GM12878 (cell line): Measurements from ENCODE around the gene RBM44. TPM values are rescaled to one million over a fixed set of nuclear protein-coding genes. Genes with fewer than 3 reads are reported as not detected.

Experiments
- ATAC-seq: fragments of 200-7000 bp; cut with Tn5 transposase; 3 replicates; pipeline ENCODE4 v1.9.1; 2020; ENCODE audit warnings: mild to moderate bottlenecking, moderate library complexity
- BruUV-seq: library from RNA; stranded (reverse); fragments of 400-500 nt; replicated peaks from 2 replicates; lab custom pipeline; 2021; lab: Mats Ljungman, UMichigan
- CTCF ChIA-PET: fragments of 300-600 bp; sonication (Branson Sonifier 250); formaldehyde crosslinking; extraction: SDS; loops from one replicate; lab custom pipeline; 2021; ENCODE audit warnings: inconsistent platforms; lab: Yijun Ruan, JAX
- POLR2A ChIA-PET: fragments of 350-600 bp; formaldehyde crosslinking; extraction: SDS; loops from one replicate; lab custom pipeline; 2021; ENCODE audit warnings: inconsistent platforms; lab: Charles Lee
- RAD21 ChIA-PET: fragments of 300-600 bp; sonication (Branson Sonifier 250); formaldehyde crosslinking; loops from one replicate; lab custom pipeline; 2023; ENCODE audit warnings: antibody characterized with exemption; ENCODE audit not compliant: unreplicated experiment; lab: Charles Lee
- SMC1A ChIA-PET: fragments of 300-600 bp; sonication (Branson Sonifier 250); formaldehyde crosslinking; loops from one replicate; lab custom pipeline; 2023; ENCODE audit not compliant: unreplicated experiment, uncharacterized antibody; lab: Charles Lee
- DNase-seq: peaks from one replicate; pipeline ENCODE4 v3.0.0-alpha.2; 2011; ENCODE audit warnings: low read depth, low spot score
- FAIRE-seq: peaks from 3 replicates; lab custom pipeline; 2011; peaks lifted over from hg19 to GRCh38; lab: Jason Lieb, UNC
- H2AFZ ChIP-seq: 2 replicates; pipeline ENCODE4 v1.6.0; 2011; ENCODE audit warnings: low read depth, low read length, control low read depth; ENCODE audit not compliant: control insufficient read depth
- H3K27ac ChIP-seq: 2 replicates; pipeline ENCODE4 v1.5.1; 2011; ENCODE audit warnings: control low read depth; ENCODE audit not compliant: control insufficient read depth, insufficient read depth
- H3K27me3 ChIP-seq, 2 experiments: replicated peaks in 1 of 2; 2 replicates each; pipeline versions ENCODE4 v1.6.0 to v1.6.1; 2011; ENCODE audit warnings: low read length in 1 of 2; ENCODE audit not compliant: control insufficient read depth in 2 of 2, insufficient read depth in 2 of 2
- H3K36me3 ChIP-seq, 2 experiments: 2 replicates each; pipeline ENCODE4 v1.5.1; 2011; ENCODE audit warnings: low read length in 1 of 2; ENCODE audit not compliant: control insufficient read depth in 2 of 2, insufficient read depth in 2 of 2
- H3K4me1 ChIP-seq: 2 replicates; pipeline ENCODE4 v1.6.1; 2011; ENCODE audit warnings: mild to moderate bottlenecking, low read length, moderate library complexity, mixed read lengths; ENCODE audit not compliant: control insufficient read depth, insufficient read depth
- H3K4me2 ChIP-seq: 2 replicates; pipeline ENCODE4 v1.6.0; 2011; ENCODE audit warnings: control low read depth; ENCODE audit not compliant: control insufficient read depth, insufficient read depth
- H3K4me3 ChIP-seq: fragments of 200-600 bp; sonication (generic); 2 replicates; pipeline ENCODE4 v1.5.1; 2016
- H3K79me2 ChIP-seq: 2 replicates; pipeline ENCODE4 v1.6.0; 2011; ENCODE audit warnings: low read length; ENCODE audit not compliant: control insufficient read depth, insufficient read depth
- H3K9ac ChIP-seq: 2 replicates; pipeline ENCODE4 v1.8.0; 2011; ENCODE audit warnings: low read length, control low read depth, mixed read lengths; ENCODE audit not compliant: control insufficient read depth, insufficient read depth
- H3K9me3 ChIP-seq: replicated peaks from 3 replicates; pipeline ENCODE4 v1.5.1; 2011; ENCODE audit warnings: mild to moderate bottlenecking, low read length; ENCODE audit not compliant: control insufficient read depth, insufficient read depth
- H4K20me1 ChIP-seq: 2 replicates; pipeline ENCODE4 v1.6.0; 2011; ENCODE audit not compliant: control insufficient read depth, insufficient read depth
- CBX3 ChIP-seq: fragments of 200-600 bp; sonication (generic); IDR thresholded peaks from 2 replicates; pipeline ENCODE4 v1.6.1; 2016; ENCODE audit warnings: low read depth, borderline replicate concordance
- POLR2AphosphoS5 ChIP-seq: IDR thresholded peaks from 2 replicates; pipeline ENCODE4 v1.6.1; 2011; ENCODE audit warnings: mild to moderate bottlenecking, low read length, inconsistent platforms
- REST ChIP-seq: IDR thresholded peaks from 2 replicates; pipeline ENCODE4 v1.6.1; 2012; ENCODE audit warnings: mild to moderate bottlenecking, low read depth, low read length
- TCF12 ChIP-seq: IDR thresholded peaks from 2 replicates; pipeline ENCODE4 v1.6.1; 2011; ENCODE audit warnings: low read depth, mild to moderate bottlenecking, low read length
- WGBS: methylation state at CpG from one replicate; pipeline ENCODE4 v1.1.6; 2016; ENCODE audit warnings: low lambda C conversion rate; ENCODE audit not compliant: insufficient replicate concordance, insufficient coverage; ENCODE audit errors: missing lambda C conversion rate; 5-methylcytosine and 5-hydroxymethylcytosine counted together
- in situ Hi-C: fragments of 300-500 bp; cut with MboI; formaldehyde crosslinking; loops from 9 replicates; pipeline ENCODE4 v1.14.3; 2018; ENCODE audit warnings: mixed read lengths
- intact Hi-C: fragments of 100-400 bp; cut with micrococcal nuclease; formaldehyde crosslinking; loops from one replicate; pipeline ENCODE4 v1.14.2; 2022; ENCODE audit not compliant: unreplicated experiment
- polyA plus RNA-seq, 11 experiments: library from polyadenylated mRNA; depleted of rRNA in 4 of 11; unstranded in 6 of 11; stranded (reverse) in 5 of 11; fragments of >200 nt; fragmentation: Nextera tagmentation in 4 of 11; fragmentation: Illumina TruSeq in 1 of 11; extraction: Ambion mirVana in 4 of 11; extraction: Trizol in 1 of 11; gene quantifications; 1 replicate in 1 of 11; 2 replicates in 10 of 11; pipeline versions ENCODE4 v1.2.1 to v1.2.3, GENCODE V29; 2011 to 2016; ENCODE audit warnings: inconsistent platforms in 2 of 11, missing spikeins in 2 of 11, low read depth in 1 of 11
- total RNA-seq, 4 experiments: library from RNA; depleted of rRNA in 3 of 4; stranded (reverse); fragments of >200 nt in 3 of 4; fragmentation: Illumina TruSeq in 1 of 4; extraction: Trizol in 1 of 4; gene quantifications; 2 replicates each; pipeline versions ENCODE4 v1.2.1 to v1.2.3, GENCODE V29; 2013 to 2021
- TF ChIP-seq, protein P1 (sequence below): fragments of 450-650 bp; IDR thresholded peaks from 2 replicates; pipeline ENCODE4 v1.6.1; 2017; ENCODE audit warnings: antibody characterized with exemption, mild to moderate bottlenecking, moderate library complexity
- TF ChIP-seq, protein P2 (sequence below): fragments of 450-650 bp; IDR thresholded peaks from 2 replicates; pipeline ENCODE4 v1.6.1; 2018; ENCODE audit warnings: mild to moderate bottlenecking, low read depth, moderate library complexity; ENCODE audit not compliant: partially characterized antibody
- TF ChIP-seq, protein P3 (sequence below): fragments of 450-650 bp; IDR thresholded peaks from 2 replicates; pipeline ENCODE4 v1.6.1; 2014; ENCODE audit warnings: mild to moderate bottlenecking

Gene RBM44
- total and polyA plus RNA-seq, 10 of the 15 experiments (the other 5 are each of a cell fraction or from before 2014, with no cell fraction given) = 0.14 to 1.4 (median 0.62) TPM; not detected in 1

DNA sequence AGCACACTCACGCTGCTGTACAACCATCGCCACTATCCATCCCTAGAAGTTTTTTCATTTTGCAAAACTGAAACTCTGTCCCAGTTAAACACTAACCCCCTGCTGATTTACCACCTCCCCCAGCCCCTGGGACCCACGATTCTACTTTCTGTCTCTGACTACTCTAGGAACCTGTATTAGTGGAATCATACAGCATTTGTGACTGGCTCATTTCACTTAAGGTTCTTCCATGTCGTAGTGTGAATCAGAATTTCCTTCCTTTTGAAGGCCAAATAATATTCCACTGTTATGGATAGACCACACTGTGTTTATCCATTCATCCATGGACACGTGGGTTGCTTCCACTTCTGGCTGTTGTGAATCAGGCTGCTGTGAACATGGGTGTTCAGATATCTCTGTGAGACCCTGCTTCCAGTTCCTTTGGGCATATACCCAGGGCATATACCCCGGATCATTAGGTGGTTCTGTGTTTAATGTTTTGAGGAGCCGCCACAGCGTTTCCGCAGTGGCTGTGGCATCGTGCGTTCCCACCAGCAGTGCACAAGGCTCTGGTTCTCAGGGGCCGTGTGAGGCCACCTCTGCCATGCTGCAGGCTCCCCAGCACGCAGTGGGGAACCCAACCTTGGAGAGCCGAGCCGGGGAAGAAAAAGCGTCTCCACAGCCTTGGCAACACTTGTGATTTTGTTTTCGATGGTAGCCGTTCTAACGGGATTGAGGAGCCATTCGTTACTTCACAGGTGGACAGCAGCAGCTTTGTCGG, 70.9 kb downstream of the RBM44 start (continued):
- TF ChIP-seq, protein P1, sequence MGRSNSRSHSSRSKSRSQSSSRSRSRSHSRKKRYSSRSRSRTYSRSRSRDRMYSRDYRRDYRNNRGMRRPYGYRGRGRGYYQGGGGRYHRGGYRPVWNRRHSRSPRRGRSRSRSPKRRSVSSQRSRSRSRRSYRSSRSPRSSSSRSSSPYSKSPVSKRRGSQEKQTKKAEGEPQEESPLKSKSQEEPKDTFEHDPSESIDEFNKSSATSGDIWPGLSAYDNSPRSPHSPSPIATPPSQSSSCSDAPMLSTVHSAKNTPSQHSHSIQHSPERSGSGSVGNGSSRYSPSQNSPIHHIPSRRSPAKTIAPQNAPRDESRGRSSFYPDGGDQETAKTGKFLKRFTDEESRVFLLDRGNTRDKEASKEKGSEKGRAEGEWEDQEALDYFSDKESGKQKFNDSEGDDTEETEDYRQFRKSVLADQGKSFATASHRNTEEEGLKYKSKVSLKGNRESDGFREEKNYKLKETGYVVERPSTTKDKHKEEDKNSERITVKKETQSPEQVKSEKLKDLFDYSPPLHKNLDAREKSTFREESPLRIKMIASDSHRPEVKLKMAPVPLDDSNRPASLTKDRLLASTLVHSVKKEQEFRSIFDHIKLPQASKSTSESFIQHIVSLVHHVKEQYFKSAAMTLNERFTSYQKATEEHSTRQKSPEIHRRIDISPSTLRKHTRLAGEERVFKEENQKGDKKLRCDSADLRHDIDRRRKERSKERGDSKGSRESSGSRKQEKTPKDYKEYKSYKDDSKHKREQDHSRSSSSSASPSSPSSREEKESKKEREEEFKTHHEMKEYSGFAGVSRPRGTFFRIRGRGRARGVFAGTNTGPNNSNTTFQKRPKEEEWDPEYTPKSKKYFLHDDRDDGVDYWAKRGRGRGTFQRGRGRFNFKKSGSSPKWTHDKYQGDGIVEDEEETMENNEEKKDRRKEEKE = no peak
- TF ChIP-seq POLR2AphosphoS5 = no peak

DNA sequence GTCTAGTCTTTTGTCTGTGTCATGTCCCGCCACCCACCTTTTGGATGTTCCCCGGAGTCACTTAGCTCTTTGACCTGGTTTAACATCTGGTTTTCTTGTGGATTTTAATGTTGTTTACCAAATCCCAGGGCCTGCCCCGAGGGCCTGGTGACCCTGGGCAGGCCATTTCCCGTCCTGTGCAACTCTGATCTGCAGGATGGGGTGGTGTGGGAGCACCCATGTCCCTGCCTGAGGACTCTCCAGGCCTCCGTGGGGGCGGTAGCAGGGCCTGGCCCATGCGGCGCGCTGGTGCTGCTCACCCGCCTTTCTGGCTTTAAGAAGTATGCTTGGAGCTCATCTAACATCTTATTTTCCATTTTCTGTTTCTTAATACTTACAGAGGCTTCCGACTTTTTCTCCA, 71.5 kb downstream of the RBM44 start:
- ChIA-PET SMC1A (no interaction called here), RAD21 (interaction anchor here (1.1 kb wide), 1 partner anchor 394 kb away, joined by 4 read pairs; no protein-coding TSS in a partner anchor), POLR2A (no interaction called here), CTCF (interaction anchor here (0.6 kb wide), 1 partner anchor 489 kb away, joined by 3 read pairs; no protein-coding TSS in a partner anchor)
- FAIRE-seq (no peak), DNase-seq (no peak), ATAC-seq (no peak)
- Histone ChIP-seq H4K20me1 (no peaks in the 10 kb centered on the region), H3K27me3 (no peaks in the 10 kb centered on the region; a peak in 1 of 4 replicates), H3K4me3 (no peak overlapping the region), H2AFZ (no peak overlapping the region), H3K9ac (no peak overlapping the region), H3K4me1 (peaks cover 5% of the 10 kb centered on the region), H3K4me2 (no peak overlapping the region), H3K9me3 (no peaks in the 10 kb centered on the region), H3K27ac (no peak overlapping the region), H3K36me3 (no peaks in the 10 kb centered on the region), H3K79me2 (no peaks in the 10 kb centered on the region)
- BruUV-seq = no TSS peak
- in situ Hi-C loops = no loop called here
- no peak for TF ChIP-seq REST
- TF ChIP-seq CBX3 = no peak
- TF ChIP-seq, protein P2, sequence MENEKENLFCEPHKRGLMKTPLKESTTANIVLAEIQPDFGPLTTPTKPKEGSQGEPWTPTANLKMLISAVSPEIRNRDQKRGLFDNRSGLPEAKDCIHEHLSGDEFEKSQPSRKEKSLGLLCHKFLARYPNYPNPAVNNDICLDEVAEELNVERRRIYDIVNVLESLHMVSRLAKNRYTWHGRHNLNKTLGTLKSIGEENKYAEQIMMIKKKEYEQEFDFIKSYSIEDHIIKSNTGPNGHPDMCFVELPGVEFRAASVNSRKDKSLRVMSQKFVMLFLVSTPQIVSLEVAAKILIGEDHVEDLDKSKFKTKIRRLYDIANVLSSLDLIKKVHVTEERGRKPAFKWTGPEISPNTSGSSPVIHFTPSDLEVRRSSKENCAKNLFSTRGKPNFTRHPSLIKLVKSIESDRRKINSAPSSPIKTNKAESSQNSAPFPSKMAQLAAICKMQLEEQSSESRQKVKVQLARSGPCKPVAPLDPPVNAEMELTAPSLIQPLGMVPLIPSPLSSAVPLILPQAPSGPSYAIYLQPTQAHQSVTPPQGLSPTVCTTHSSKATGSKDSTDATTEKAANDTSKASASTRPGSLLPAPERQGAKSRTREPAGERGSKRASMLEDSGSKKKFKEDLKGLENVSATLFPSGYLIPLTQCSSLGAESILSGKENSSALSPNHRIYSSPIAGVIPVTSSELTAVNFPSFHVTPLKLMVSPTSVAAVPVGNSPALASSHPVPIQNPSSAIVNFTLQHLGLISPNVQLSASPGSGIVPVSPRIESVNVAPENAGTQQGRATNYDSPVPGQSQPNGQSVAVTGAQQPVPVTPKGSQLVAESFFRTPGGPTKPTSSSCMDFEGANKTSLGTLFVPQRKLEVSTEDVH = no peak
- TF ChIP-seq, protein P3, sequence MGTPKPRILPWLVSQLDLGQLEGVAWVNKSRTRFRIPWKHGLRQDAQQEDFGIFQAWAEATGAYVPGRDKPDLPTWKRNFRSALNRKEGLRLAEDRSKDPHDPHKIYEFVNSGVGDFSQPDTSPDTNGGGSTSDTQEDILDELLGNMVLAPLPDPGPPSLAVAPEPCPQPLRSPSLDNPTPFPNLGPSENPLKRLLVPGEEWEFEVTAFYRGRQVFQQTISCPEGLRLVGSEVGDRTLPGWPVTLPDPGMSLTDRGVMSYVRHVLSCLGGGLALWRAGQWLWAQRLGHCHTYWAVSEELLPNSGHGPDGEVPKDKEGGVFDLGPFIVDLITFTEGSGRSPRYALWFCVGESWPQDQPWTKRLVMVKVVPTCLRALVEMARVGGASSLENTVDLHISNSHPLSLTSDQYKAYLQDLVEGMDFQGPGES = no peak
- TF ChIP-seq TCF12 = no peak
- WGBS = 72% methylated on average over 11 of the region's 11 CpGs
- intact Hi-C loops = no loop called here
